ENCODE results near the gene CHRNA3.

DNA sequence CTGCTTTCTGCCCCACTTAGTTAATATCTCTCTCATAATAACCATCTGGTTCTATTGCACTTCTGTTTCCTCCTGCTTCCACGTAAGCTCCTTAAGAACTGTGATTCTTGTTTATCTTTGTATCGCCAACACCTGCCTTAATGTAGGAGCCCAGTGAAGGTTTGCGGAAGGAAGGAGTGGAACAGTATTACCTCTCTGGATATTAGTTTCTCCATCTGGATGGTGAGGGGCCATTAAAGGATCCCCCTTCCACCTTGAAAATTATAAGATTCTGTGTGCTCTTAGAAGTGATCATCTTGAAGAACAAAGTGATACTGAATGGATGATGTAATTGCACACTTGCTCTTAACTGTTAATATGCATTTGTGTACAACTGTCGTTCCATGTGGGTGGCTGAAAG is 53.3 kb downstream of the CHRNA3 start:
- TF ChIP-seq POLR2A (IDR thresholded peaks at IDR 0.05), result no peak
- TF ChIP-seq, protein P1, sequence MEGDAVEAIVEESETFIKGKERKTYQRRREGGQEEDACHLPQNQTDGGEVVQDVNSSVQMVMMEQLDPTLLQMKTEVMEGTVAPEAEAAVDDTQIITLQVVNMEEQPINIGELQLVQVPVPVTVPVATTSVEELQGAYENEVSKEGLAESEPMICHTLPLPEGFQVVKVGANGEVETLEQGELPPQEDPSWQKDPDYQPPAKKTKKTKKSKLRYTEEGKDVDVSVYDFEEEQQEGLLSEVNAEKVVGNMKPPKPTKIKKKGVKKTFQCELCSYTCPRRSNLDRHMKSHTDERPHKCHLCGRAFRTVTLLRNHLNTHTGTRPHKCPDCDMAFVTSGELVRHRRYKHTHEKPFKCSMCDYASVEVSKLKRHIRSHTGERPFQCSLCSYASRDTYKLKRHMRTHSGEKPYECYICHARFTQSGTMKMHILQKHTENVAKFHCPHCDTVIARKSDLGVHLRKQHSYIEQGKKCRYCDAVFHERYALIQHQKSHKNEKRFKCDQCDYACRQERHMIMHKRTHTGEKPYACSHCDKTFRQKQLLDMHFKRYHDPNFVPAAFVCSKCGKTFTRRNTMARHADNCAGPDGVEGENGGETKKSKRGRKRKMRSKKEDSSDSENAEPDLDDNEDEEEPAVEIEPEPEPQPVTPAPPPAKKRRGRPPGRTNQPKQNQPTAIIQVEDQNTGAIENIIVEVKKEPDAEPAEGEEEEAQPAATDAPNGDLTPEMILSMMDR (IDR thresholded peaks at IDR 0.05), result no peak
